LHCN-M2 (cell line): ENCODE data around the gene ZNF217. TPM values are rescaled to one million over a fixed set of nuclear protein-coding genes. Genes with fewer than 3 reads are reported as not detected.
"Not testable (repeated sequence)": the region's sequence is repeated elsewhere in the genome, so short reads cannot be mapped to it uniquely, and the experiment has no call there.

Experiments
- DNase-seq: peaks from one replicate; pipeline ENCODE4 v3.0.0-alpha.2; 2012; ENCODE audit warnings: low read depth
- total RNA-seq: library from RNA; depleted of rRNA; stranded (reverse); fragments of >200 nt; gene quantifications from 2 replicates; pipeline ENCODE4 v1.2.3, GENCODE V29; 2014

The ZNF217 gene
- total RNA-seq, 1 experiment from 2014 or later = 21.0 TPM

- no peak for DNase-seq
Observed at GRCh38 chr20:53598140-53599043, 4.8 kb upstream of the ZNF217 start.

GRCh38 chr20:53597521-53598120, 4.0 kb upstream of the ZNF217 start:
- no peak for DNase-seq

- DNase-seq = no peak
Observed at GRCh38 chr20:53597030-53597482, 3.4 kb upstream of the ZNF217 start.

GRCh38 chr20:53596189-53597001, 2.8 kb upstream of the ZNF217 start:
- DNase-seq = not testable (repeated sequence)

GRCh38 chr20:53595742-53596141, 2.1 kb upstream of the ZNF217 start:
- DNase-seq = not testable (repeated sequence)

GRCh38 chr20:53595018-53595378, 1.4 kb upstream of the ZNF217 start:
- no peak for DNase-seq

- peak; percentile 89 for DNase-seq
Observed at GRCh38 chr20:53594068-53595017, 704 bp upstream of the ZNF217 start.

- DNase-seq = peak; percentile 37
Observed at GRCh38 chr20:53592992-53593465, 610 bp downstream of the ZNF217 start.

- peak; percentile 77 for DNase-seq
Observed at GRCh38 chr20:53592454-53592991, 1.1 kb downstream of the ZNF217 start.

- not testable (repeated sequence) for DNase-seq
Observed at GRCh38 chr20:53591941-53592441, 1.6 kb downstream of the ZNF217 start.

- not testable (repeated sequence) for DNase-seq
Observed at GRCh38 chr20:53591206-53591741, 2.4 kb downstream of the ZNF217 start.

GRCh38 chr20:53590608-53591007, 3.0 kb downstream of the ZNF217 start:
- not testable (repeated sequence) for DNase-seq

GRCh38 chr20:53590122-53590521, 3.5 kb downstream of the ZNF217 start:
- DNase-seq = not testable (repeated sequence)

GRCh38 chr20:53589321-53590065, 4.1 kb downstream of the ZNF217 start:
- peak; percentile 49 for DNase-seq

GRCh38 chr20:53587157-53587703, 6.4 kb downstream of the ZNF217 start:
- not testable (repeated sequence) for DNase-seq

GRCh38 chr20:53586640-53587039, 7.0 kb downstream of the ZNF217 start:
- no peak for DNase-seq

- not testable (repeated sequence) for DNase-seq
Observed at GRCh38 chr20:53585910-53586309, 7.7 kb downstream of the ZNF217 start.

GRCh38 chr20:53585004-53585569, 8.6 kb downstream of the ZNF217 start:
- not testable (repeated sequence) for DNase-seq
